ENCODE measurements around the gene SUMO2.

DNA sequence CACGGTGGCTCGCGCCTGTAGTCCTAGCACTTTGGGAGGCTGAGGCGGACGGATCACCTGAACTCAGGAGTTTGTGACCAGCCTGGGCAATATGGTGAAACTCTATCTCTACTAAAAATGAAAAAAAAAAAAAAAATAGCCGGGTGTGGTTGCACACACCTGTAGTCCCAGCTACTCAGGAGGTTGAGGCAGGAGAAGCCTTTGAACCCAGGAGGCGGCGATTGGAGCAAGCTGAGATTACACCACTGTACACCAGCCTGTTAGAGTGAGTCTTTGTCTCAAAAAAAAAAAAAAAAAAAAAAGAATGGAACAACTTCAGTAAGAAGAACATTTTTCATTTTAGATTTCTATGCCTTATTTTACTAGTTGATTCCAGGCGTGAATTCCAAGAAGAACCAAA is 25.4 kb upstream of the SUMO2 start:
- TF ChIP-seq EZH2phosphoT487 (IDR thresholded peaks at IDR 0.05; ENCODE audit: borderline replicate concordance), result no peak
- TF ChIP-seq EZH2 (IDR thresholded peaks at IDR 0.05), result no peak
- TF ChIP-seq, protein P1, sequence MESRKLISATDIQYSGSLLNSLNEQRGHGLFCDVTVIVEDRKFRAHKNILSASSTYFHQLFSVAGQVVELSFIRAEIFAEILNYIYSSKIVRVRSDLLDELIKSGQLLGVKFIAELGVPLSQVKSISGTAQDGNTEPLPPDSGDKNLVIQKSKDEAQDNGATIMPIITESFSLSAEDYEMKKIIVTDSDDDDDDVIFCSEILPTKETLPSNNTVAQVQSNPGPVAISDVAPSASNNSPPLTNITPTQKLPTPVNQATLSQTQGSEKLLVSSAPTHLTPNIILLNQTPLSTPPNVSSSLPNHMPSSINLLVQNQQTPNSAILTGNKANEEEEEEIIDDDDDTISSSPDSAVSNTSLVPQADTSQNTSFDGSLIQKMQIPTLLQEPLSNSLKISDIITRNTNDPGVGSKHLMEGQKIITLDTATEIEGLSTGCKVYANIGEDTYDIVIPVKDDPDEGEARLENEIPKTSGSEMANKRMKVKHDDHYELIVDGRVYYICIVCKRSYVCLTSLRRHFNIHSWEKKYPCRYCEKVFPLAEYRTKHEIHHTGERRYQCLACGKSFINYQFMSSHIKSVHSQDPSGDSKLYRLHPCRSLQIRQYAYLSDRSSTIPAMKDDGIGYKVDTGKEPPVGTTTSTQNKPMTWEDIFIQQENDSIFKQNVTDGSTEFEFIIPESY (IDR thresholded peaks at IDR 0.05; ENCODE audit: extremely low read depth, insufficient replicate concordance, low read length), result no peak
- no peak for TF ChIP-seq CEBPB (IDR thresholded peaks at IDR 0.05; ENCODE audit: low read depth)
- TF ChIP-seq, protein P2, sequence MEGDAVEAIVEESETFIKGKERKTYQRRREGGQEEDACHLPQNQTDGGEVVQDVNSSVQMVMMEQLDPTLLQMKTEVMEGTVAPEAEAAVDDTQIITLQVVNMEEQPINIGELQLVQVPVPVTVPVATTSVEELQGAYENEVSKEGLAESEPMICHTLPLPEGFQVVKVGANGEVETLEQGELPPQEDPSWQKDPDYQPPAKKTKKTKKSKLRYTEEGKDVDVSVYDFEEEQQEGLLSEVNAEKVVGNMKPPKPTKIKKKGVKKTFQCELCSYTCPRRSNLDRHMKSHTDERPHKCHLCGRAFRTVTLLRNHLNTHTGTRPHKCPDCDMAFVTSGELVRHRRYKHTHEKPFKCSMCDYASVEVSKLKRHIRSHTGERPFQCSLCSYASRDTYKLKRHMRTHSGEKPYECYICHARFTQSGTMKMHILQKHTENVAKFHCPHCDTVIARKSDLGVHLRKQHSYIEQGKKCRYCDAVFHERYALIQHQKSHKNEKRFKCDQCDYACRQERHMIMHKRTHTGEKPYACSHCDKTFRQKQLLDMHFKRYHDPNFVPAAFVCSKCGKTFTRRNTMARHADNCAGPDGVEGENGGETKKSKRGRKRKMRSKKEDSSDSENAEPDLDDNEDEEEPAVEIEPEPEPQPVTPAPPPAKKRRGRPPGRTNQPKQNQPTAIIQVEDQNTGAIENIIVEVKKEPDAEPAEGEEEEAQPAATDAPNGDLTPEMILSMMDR (IDR thresholded peaks at IDR 0.05 in 2 of 3, conservative IDR thresholded peaks at IDR 0.05 in 1 of 3; ENCODE audit: borderline replicate concordance in 1 of 3, insufficient read depth in 1 of 3, low read depth in 2 of 3, low read length in 2 of 3), result no peak
- TF ChIP-seq, protein P3, sequence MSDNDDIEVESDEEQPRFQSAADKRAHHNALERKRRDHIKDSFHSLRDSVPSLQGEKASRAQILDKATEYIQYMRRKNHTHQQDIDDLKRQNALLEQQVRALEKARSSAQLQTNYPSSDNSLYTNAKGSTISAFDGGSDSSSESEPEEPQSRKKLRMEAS (IDR thresholded peaks at IDR 0.05), result no peak
- no peak for TF ChIP-seq POLR2A (IDR thresholded peaks at IDR 0.05; ENCODE audit: borderline replicate concordance, extremely low read depth, insufficient read depth, insufficient read length)
- no peak for TF ChIP-seq CBX3 (IDR thresholded peaks at IDR 0.05; ENCODE audit: low read depth)
- no peak for TF ChIP-seq ZNF274 (IDR thresholded peaks at IDR 0.05; ENCODE audit: low read depth, low read length)
- TF ChIP-seq, protein P4, sequence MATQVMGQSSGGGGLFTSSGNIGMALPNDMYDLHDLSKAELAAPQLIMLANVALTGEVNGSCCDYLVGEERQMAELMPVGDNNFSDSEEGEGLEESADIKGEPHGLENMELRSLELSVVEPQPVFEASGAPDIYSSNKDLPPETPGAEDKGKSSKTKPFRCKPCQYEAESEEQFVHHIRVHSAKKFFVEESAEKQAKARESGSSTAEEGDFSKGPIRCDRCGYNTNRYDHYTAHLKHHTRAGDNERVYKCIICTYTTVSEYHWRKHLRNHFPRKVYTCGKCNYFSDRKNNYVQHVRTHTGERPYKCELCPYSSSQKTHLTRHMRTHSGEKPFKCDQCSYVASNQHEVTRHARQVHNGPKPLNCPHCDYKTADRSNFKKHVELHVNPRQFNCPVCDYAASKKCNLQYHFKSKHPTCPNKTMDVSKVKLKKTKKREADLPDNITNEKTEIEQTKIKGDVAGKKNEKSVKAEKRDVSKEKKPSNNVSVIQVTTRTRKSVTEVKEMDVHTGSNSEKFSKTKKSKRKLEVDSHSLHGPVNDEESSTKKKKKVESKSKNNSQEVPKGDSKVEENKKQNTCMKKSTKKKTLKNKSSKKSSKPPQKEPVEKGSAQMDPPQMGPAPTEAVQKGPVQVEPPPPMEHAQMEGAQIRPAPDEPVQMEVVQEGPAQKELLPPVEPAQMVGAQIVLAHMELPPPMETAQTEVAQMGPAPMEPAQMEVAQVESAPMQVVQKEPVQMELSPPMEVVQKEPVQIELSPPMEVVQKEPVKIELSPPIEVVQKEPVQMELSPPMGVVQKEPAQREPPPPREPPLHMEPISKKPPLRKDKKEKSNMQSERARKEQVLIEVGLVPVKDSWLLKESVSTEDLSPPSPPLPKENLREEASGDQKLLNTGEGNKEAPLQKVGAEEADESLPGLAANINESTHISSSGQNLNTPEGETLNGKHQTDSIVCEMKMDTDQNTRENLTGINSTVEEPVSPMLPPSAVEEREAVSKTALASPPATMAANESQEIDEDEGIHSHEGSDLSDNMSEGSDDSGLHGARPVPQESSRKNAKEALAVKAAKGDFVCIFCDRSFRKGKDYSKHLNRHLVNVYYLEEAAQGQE (IDR thresholded peaks at IDR 0.05; ENCODE audit: low read depth), result no peak
- TF ChIP-seq, protein P5, sequence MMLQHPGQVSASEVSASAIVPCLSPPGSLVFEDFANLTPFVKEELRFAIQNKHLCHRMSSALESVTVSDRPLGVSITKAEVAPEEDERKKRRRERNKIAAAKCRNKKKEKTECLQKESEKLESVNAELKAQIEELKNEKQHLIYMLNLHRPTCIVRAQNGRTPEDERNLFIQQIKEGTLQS (IDR thresholded peaks at IDR 0.05), result no peak
- no peak for TF ChIP-seq RAD21 (IDR thresholded peaks at IDR 0.05; ENCODE audit: low read depth)

All from HCT116 (cell line).